OCI-LY3 (cell line): Measurements from ENCODE around the gene PITPNM3.

Experiments
- CTCF ChIP-seq: fragments of 200-600, 300-600 bp; sonication (generic); IDR thresholded peaks from 2 replicates; pipeline ENCODE4 v1.5.1; 2014; ENCODE audit warnings: antibody characterized with exemption, low read length, low read depth
- EZH2phosphoT487 ChIP-seq: fragments of 200-600 bp; shearing (Covaris generic); IDR thresholded peaks from 2 replicates; pipeline ENCODE4 v1.6.1; 2018; ENCODE audit warnings: antibody characterized with exemption, mixed run types, low read depth

DNA sequence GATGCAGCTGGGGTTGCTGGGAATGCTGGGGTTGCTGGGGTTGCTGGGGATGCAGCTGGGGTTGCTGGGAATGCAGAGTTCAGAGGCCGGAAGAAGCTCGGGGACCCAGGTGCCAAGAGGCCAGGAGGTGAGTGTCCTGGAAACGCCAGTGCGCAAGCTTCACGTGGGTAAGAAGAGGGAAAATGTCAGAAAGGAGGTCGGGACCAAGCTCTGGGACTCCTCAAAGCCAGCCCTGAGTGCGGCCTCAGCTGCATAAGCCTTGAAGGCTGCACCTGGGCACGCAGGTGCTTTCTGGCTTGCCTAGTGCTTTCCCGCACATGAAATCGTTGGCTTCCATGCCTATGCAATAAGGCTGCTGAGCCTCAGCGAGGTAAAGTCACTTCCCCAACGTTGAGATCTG lies 48.3 kb downstream of the PITPNM3 start:
- TF ChIP-seq CTCF (no peak), EZH2phosphoT487 (no peak)
